Measurements from ENCODE around the gene MFNG. TPM values are rescaled to one million over a fixed set of nuclear protein-coding genes. Genes with fewer than 3 reads are reported as not detected.

The MFNG gene
- total and polyA plus RNA-seq, 2 experiments from 2014 or later: 3.3 TPM

GRCh38 chr22:37454857-37455686 is 31.1 kb downstream of the MFNG start:
- no peaks in the 10 kb centered on the region for H3K36me3 ChIP-seq (replicated peaks; ENCODE audit: insufficient read depth, low read depth)
- peak overlapping the region; percentile 66 for H3K4me2 ChIP-seq
- no peaks in the 10 kb centered on the region for H3K9me2 ChIP-seq (replicated peaks; ENCODE audit: insufficient read depth)
- H3K4me3 ChIP-seq: no peak overlapping the region
- H3K27ac ChIP-seq: peak overlapping the region; percentile 90
- H3K9me3 ChIP-seq (ENCODE audit: low read depth): no peaks in the 10 kb centered on the region
- H3K79me2 ChIP-seq: no peaks in the 10 kb centered on the region
- peak; percentile 89 for DNase-seq (ENCODE audit: low spot score)
- TF ChIP-seq CTCF (IDR thresholded peaks at IDR 0.05; ENCODE audit: poor library complexity) (no peak), EZH2 (IDR thresholded peaks at IDR 0.05; ENCODE audit: borderline replicate concordance) (no peak), EZH2phosphoT487 (IDR thresholded peaks at IDR 0.05; ENCODE audit: low read depth, severe bottlenecking, unreplicated experiment) (no peak)
- no peaks in the 10 kb centered on the region for H3K27me3 ChIP-seq
- H2AFZ ChIP-seq: no peak overlapping the region
- H4K20me1 ChIP-seq (ENCODE audit: insufficient read depth, poor library complexity, severe bottlenecking): no peaks in the 10 kb centered on the region
- peaks cover 20% of the 10 kb centered on the region for H3K4me1 ChIP-seq (ENCODE audit: insufficient read depth)
- WGBS (ENCODE audit: low lambda C conversion rate, missing lambda C conversion rate): 27% methylated on average over 21 of the region's 21 CpGs

- Histone ChIP-seq H3K27ac (no peak overlapping the region), H4K20me1 (ENCODE audit: insufficient read depth, poor library complexity, severe bottlenecking) (no peaks in the 10 kb centered on the region), H3K79me2 (no peaks in the 10 kb centered on the region), H3K4me3 (no peak overlapping the region), H3K9me3 (ENCODE audit: low read depth) (no peaks in the 10 kb centered on the region), H3K4me1 (ENCODE audit: insufficient read depth) (peaks cover 20% of the 10 kb centered on the region), H3K9me2 (replicated peaks; ENCODE audit: insufficient read depth) (no peaks in the 10 kb centered on the region), H3K27me3 (no peaks in the 10 kb centered on the region), H2AFZ (no peak overlapping the region), H3K36me3 (replicated peaks; ENCODE audit: insufficient read depth, low read depth) (no peaks in the 10 kb centered on the region), H3K4me2 (no peak overlapping the region)
- TF ChIP-seq EZH2 (IDR thresholded peaks at IDR 0.05; ENCODE audit: borderline replicate concordance) (no peak), CTCF (IDR thresholded peaks at IDR 0.05; ENCODE audit: poor library complexity) (no peak), EZH2phosphoT487 (IDR thresholded peaks at IDR 0.05; ENCODE audit: low read depth, severe bottlenecking, unreplicated experiment) (no peak)
- 93% methylated on average over 7 of the region's 7 CpGs for WGBS (ENCODE audit: low lambda C conversion rate, missing lambda C conversion rate)
- no peak for DNase-seq (ENCODE audit: low spot score)
These were observed 32.5 kb downstream of the MFNG start for GRCh38 chr22:37453696-37454095.

DNA sequence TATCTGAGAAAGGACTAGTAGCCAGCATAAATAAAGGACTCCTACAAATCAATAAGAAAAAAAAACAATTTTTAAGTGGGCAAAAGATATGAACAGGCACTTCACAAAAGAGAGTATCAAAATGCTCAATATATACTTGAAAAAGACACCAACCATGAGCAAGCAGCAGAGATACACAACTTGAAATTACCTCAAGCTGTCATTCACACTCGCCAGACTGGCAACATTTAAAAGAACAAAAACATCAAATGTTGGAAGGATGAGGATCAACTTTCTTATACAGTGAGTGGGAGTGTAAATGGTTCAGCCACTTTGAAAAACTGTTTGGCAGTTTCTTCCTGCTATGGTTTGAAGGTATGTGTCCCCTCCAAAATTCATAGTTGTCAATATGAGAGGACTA is 35.0 kb downstream of the MFNG start:
- H2AFZ ChIP-seq: no peak overlapping the region
- WGBS (ENCODE audit: low lambda C conversion rate, missing lambda C conversion rate): 97% methylated on average over 1 of the region's 1 CpG
- no peaks in the 10 kb centered on the region for H3K9me2 ChIP-seq (replicated peaks; ENCODE audit: insufficient read depth)
- no peaks in the 10 kb centered on the region for H4K20me1 ChIP-seq (ENCODE audit: insufficient read depth, poor library complexity, severe bottlenecking)
- H3K4me1 ChIP-seq (ENCODE audit: insufficient read depth): peaks cover 18% of the 10 kb centered on the region
- no peaks in the 10 kb centered on the region for H3K79me2 ChIP-seq
- no peak overlapping the region for H3K27ac ChIP-seq
- no peak for DNase-seq (ENCODE audit: low spot score)
- H3K9me3 ChIP-seq (ENCODE audit: low read depth): no peaks in the 10 kb centered on the region
- TF ChIP-seq CTCF (IDR thresholded peaks at IDR 0.05; ENCODE audit: poor library complexity) (no peak), EZH2phosphoT487 (IDR thresholded peaks at IDR 0.05; ENCODE audit: low read depth, severe bottlenecking, unreplicated experiment) (no peak), EZH2 (IDR thresholded peaks at IDR 0.05; ENCODE audit: borderline replicate concordance) (no peak)
- no peaks in the 10 kb centered on the region for H3K27me3 ChIP-seq
- H3K36me3 ChIP-seq (replicated peaks; ENCODE audit: insufficient read depth, low read depth): no peaks in the 10 kb centered on the region
- H3K4me3 ChIP-seq: no peak overlapping the region
- H3K4me2 ChIP-seq: no peak overlapping the region

Data from hepatocyte (in vitro differentiated cells).